Parathyroid adenoma (tissue), 2 donors: ENCODE results near the gene METTL26.

Source experiments
- H2AFZ ChIP-seq: fragments of 300-600 bp; sonication (generic); one replicate; pipeline ENCODE4 v1.7.0; 2017; ENCODE audit warnings: antibody characterized with exemption, mild to moderate bottlenecking
- H3K27ac ChIP-seq: fragments of 300-600 bp; sonication (generic); one replicate; pipeline ENCODE4 v1.7.0; 2017
- H3K27me3 ChIP-seq: fragments of 300-600 bp; sonication (generic); one replicate; pipeline ENCODE4 v1.7.0; 2017; ENCODE audit warnings: low read length; ENCODE audit not compliant: control insufficient read depth, insufficient read depth
- H3K36me3 ChIP-seq: fragments of 300-600 bp; sonication (generic); one replicate; pipeline ENCODE4 v1.7.0; 2017; ENCODE audit warnings: low read length; ENCODE audit not compliant: control insufficient read depth, insufficient read depth
- H3K4me1 ChIP-seq: fragments of 300-600 bp; sonication (generic); one replicate; pipeline ENCODE4 v1.7.0; 2017; ENCODE audit warnings: control low read depth
- H3K4me2 ChIP-seq: fragments of 300-600 bp; sonication (generic); one replicate; pipeline ENCODE4 v1.7.0; 2017; ENCODE audit warnings: low read length
- H3K4me3 ChIP-seq: fragments of 300-600 bp; sonication (generic); one replicate; pipeline ENCODE4 v1.7.0; 2017; ENCODE audit warnings: low read depth, low read length
- H3K79me2 ChIP-seq: fragments of 300-600 bp; sonication (generic); one replicate; pipeline ENCODE4 v1.7.0; 2017; ENCODE audit warnings: control low read depth
- H3K9ac ChIP-seq: fragments of 300-600 bp; sonication (generic); one replicate; pipeline ENCODE4 v1.7.0; 2017; ENCODE audit warnings: mild to moderate bottlenecking
- H3K9me3 ChIP-seq: fragments of 300-600 bp; sonication (generic); one replicate; pipeline ENCODE4 v1.7.0; 2017; ENCODE audit warnings: low read length; ENCODE audit not compliant: control insufficient read depth
- TF ChIP-seq, protein P1 (sequence below): fragments of 300-600 bp; sonication (generic); IDR thresholded peaks from one replicate; pipeline ENCODE4 v1.7.0; 2017; ENCODE audit warnings: antibody characterized with exemption, mild to moderate bottlenecking
- donor health status: primary hyperparathyroidism.

The METTL26 gene

DNA sequence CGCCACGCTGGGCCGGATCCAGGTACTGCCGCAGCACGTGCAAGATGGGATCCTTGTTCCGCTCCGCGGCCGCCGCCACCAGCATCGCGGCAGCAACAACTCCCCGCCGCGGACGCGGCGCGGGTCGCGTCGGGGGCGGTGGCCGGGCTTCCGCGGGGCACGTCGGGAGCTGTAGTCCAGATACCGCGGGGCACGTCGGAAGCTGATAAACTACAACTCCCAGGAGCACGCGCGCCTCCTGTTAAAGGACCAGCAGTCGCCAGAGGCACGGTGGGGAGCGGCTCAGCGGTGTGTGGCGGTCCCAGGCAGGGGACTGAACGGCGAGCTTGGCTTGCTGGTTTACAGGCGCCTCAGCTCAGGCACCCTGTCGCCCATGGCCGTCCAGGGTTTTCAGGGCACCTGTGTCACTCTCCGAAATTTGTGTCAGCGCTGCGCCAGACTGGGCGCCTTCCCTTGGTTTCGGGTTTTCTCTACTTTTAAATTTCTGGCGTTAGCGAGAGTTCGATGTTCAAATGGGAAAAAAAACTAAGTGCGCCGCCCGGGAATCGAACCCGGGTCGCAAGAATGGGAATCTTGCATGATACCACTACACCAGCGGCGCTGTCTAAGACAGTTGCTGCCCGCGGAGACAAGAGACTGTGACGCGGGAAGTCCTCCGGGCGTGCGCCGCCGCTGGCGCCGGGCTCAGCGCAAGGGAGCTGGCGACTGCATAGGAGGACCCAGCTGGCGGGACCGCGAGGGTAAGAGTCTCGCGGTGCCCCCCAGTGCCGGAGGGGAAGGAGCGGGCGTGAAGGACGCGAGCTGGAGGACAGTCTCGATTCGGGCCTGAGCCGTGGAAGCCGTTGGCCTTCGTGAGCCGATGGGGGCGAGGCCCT is at the start of gene METTL26:
Gene METTL26 (minus strand): TSS at position 100 of the 875 bp plus-strand sequence. CDS start 15 bp downstream, at position 85.
- Histone ChIP-seq H3K27ac (peak within 1 kb of the TSS; percentile 91), H2AFZ (peak within 1 kb of the TSS; percentile 94), H3K36me3 (no peaks in the 10 kb centered on the region), H3K9ac (peak within 1 kb of the TSS; percentile 47), H3K79me2 (no peaks in the 10 kb centered on the region), H3K4me2 (peak within 1 kb of the TSS; percentile 100), H3K4me1 (peaks cover 2% of the 10 kb centered on the region), H3K9me3 (no peaks in the 10 kb centered on the region), H3K27me3 (peaks cover 3% of the 10 kb centered on the region), H3K4me3 (peak within 1 kb of the TSS; percentile 100)
- TF ChIP-seq, protein P1, sequence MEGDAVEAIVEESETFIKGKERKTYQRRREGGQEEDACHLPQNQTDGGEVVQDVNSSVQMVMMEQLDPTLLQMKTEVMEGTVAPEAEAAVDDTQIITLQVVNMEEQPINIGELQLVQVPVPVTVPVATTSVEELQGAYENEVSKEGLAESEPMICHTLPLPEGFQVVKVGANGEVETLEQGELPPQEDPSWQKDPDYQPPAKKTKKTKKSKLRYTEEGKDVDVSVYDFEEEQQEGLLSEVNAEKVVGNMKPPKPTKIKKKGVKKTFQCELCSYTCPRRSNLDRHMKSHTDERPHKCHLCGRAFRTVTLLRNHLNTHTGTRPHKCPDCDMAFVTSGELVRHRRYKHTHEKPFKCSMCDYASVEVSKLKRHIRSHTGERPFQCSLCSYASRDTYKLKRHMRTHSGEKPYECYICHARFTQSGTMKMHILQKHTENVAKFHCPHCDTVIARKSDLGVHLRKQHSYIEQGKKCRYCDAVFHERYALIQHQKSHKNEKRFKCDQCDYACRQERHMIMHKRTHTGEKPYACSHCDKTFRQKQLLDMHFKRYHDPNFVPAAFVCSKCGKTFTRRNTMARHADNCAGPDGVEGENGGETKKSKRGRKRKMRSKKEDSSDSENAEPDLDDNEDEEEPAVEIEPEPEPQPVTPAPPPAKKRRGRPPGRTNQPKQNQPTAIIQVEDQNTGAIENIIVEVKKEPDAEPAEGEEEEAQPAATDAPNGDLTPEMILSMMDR = peak; percentile 6

DNA sequence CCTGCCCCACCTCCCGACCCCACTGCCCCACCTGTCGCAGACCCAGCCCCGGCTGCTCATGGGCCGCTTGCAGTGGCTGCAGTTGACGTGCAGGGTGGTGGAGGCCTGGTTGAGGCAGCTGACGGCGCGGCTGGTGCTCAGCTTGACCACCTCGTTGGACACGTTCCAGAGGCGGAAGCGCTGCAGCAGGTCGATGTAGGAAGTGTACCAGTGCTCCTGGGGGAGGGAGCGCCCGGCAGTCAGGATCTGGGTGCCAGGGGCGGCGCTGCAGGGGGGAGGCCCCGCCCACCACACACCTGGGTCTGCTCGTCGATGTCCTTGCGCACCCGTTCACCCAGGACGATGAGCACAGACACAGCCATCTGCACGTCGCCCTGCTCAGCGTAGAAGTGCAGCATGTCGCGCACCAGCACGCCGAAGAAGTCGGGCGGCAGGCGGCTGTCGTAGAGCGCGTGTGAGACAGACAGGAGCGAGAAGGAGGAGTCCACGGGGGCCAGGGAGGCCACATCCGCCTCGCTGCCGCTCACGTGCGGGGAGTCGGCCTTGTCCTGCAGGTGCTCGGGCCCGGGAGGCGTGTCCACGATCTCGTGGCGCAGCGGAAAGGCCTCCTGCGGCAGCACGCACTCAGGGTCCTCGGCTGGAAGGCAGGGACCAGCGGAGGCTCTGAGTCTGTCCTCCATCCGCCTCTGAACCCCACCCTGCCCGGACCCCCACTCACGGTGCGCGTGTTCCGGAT is 49.0 kb upstream of the METTL26 start:
- TF ChIP-seq, protein P1 = no peak
- H3K9me3 ChIP-seq = no peaks in the 10 kb centered on the region
- peaks cover 18% of the 10 kb centered on the region for H3K4me1 ChIP-seq
- no peaks in the 10 kb centered on the region for H3K27me3 ChIP-seq
- no peak overlapping the region for H3K27ac ChIP-seq
- H3K4me3 ChIP-seq = no peak overlapping the region
- H2AFZ ChIP-seq = no peak overlapping the region
- no peaks in the 10 kb centered on the region for H3K36me3 ChIP-seq
- H3K9ac ChIP-seq = no peak overlapping the region
- peaks cover 11% of the 10 kb centered on the region for H3K79me2 ChIP-seq
- no peak overlapping the region for H3K4me2 ChIP-seq

DNA sequence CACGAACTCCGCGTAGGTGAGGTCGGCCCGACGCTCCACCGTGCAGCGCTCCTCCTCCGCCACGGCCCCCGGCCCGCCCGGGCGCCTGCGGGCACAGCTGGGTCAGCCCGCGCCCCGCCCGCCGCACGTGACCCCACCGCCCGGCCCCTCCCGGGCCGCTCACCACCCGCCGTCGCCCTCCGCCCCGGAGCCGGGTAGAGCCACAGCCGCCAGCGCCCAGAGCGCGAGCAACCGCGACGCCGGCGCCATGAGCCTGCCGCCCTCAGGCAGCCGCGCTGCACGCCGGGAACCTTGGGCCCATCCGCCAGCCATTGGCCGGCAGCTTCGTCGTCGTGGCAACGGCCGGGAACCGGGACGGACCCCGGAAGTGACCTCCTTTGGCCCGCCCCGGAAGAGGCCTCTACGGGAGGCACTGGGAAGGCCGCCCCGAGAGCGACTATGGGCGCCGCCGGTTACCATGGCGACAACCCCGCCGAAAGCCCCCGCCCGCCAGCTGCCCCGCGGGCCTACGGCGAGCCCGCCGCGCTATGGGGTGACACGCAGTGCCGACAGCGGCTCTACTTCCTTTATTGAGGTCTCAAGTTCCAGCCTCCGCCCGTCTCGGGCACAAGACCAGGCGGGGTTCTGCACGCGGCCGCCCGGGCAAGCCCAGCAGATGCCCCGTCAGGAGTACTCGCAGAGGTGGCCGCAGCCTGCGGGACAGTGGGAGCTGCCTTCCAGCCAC is 48.1 kb upstream of the METTL26 start, which contains the start of gene JMJD8:
Gene JMJD8 (minus strand): TSS at position 264 of the 724 bp plus-strand sequence. CDS start 15 bp downstream, at position 249.
- H3K9ac ChIP-seq = no peak within 1 kb of the TSS
- no peaks in the 10 kb centered on the region for H3K9me3 ChIP-seq
- no peaks in the 10 kb centered on the region for H3K36me3 ChIP-seq
- H3K27me3 ChIP-seq = no peaks in the 10 kb centered on the region
- H3K4me3 ChIP-seq = peak within 1 kb of the TSS; percentile 68
- peaks cover 8% of the 10 kb centered on the region for H3K79me2 ChIP-seq
- H2AFZ ChIP-seq = peak within 1 kb of the TSS; percentile 95
- TF ChIP-seq, protein P1 = no peak
- peak within 1 kb of the TSS; percentile 78 for H3K27ac ChIP-seq
- peaks cover 13% of the 10 kb centered on the region for H3K4me1 ChIP-seq
- peak within 1 kb of the TSS; percentile 96 for H3K4me2 ChIP-seq

DNA sequence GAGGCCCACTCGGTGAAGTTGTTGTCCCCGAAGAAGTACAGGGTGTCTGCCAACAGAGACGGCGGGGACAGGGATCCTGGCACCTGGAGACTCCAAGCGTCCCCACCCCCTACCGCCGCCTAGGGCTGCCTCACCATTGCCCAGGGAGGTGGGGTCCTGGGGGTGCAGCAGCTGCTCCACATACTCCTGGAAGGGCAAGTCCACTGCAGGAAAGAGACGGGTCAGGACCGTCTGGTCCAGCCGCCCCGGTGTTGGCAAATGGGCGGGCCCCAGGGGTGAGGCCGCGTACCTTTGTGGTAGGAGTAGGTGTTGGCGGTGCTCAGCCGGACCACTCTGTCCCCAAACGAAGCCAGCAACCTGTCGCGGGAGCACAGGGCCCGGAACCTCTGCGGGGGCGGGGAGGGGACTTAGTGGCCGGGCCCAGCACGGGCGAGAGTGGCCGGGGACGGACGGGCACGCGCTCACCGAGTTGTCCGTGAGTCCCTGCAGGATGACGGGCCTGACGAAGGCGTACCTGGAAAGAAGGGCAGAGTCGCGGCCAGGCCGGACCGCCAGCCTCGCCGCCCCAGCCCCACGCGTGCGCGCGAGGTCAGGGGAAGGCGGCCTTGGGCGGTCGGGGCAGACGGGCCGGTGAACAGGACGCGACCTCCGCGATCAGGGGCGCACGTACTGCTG is 47.4 kb upstream of the METTL26 start:
- H3K27ac ChIP-seq = peak overlapping the region; percentile 39
- TF ChIP-seq, protein P1 = no peak
- no peaks in the 10 kb centered on the region for H3K36me3 ChIP-seq
- peak overlapping the region; percentile 76 for H3K4me2 ChIP-seq
- H3K4me1 ChIP-seq = peaks cover 9% of the 10 kb centered on the region
- H3K4me3 ChIP-seq = peak overlapping the region; percentile 38
- no peak overlapping the region for H3K9ac ChIP-seq
- no peak overlapping the region for H2AFZ ChIP-seq
- no peaks in the 10 kb centered on the region for H3K9me3 ChIP-seq
- H3K27me3 ChIP-seq = no peaks in the 10 kb centered on the region
- H3K79me2 ChIP-seq = peaks cover 8% of the 10 kb centered on the region
